Measurements from ENCODE around the gene SLIT1.
"Not testable (repeated sequence)": the region's sequence is repeated elsewhere in the genome, so short reads cannot be mapped to it uniquely, and the experiment has no call there.

The SLIT1 gene

GRCh38 chr10:97039538-97040247 is 146.1 kb downstream of the SLIT1 start:
- DNase-seq: no peak

- no peak for DNase-seq
Observed at GRCh38 chr10:97038688-97039087, 147.1 kb downstream of the SLIT1 start.

- DNase-seq: peak; percentile 78
Observed at GRCh38 chr10:97037365-97038361, 148.1 kb downstream of the SLIT1 start.

- no peak for DNase-seq
Observed at GRCh38 chr10:97034958-97035769, 150.6 kb downstream of the SLIT1 start.

GRCh38 chr10:97034301-97034700 is 151.5 kb downstream of the SLIT1 start:
- no peak for DNase-seq

GRCh38 chr10:97033841-97034240 is 151.9 kb downstream of the SLIT1 start:
- DNase-seq: not testable (repeated sequence)

- DNase-seq: no peak
Observed at GRCh38 chr10:97032624-97033023, 153.1 kb downstream of the SLIT1 start.

GRCh38 chr10:97031459-97031858 is 154.3 kb downstream of the SLIT1 start:
- no peak for DNase-seq

- DNase-seq: no peak
Observed at GRCh38 chr10:97030894-97031293, 154.9 kb downstream of the SLIT1 start.

- DNase-seq: no peak
Observed at GRCh38 chr10:97029271-97029670, 156.5 kb downstream of the SLIT1 start.

- DNase-seq: no peak
Observed at GRCh38 chr10:97028832-97029178, 157.0 kb downstream of the SLIT1 start.

- no peak for DNase-seq
Observed at GRCh38 chr10:97028126-97028831, 157.5 kb downstream of the SLIT1 start.

- DNase-seq: no peak
Observed at GRCh38 chr10:97025613-97026242, 160.0 kb downstream of the SLIT1 start.

- DNase-seq: no peak
Observed at GRCh38 chr10:97024168-97025073, 161.3 kb downstream of the SLIT1 start.

GRCh38 chr10:97023401-97024167 is 162.2 kb downstream of the SLIT1 start:
- DNase-seq: no peak

- DNase-seq: no peak
Observed at GRCh38 chr10:97022616-97023015, 163.1 kb downstream of the SLIT1 start.

GRCh38 chr10:97020452-97021400 is 165.0 kb downstream of the SLIT1 start:
- no peak for DNase-seq

- no peak for DNase-seq
Observed at GRCh38 chr10:97019213-97019844, 166.4 kb downstream of the SLIT1 start.
